Measurements from ENCODE around the gene LRIG2. TPM values are rescaled to one million over a fixed set of nuclear protein-coding genes. Genes with fewer than 3 reads are reported as not detected.
A peak's percentile ranks its signal among the peaks of the same experiment; 100 is the strongest.

LRIG2 gene
- total RNA-seq, 2 experiments from 2014 or later, result 5.6 to 6.5 TPM

DNA sequence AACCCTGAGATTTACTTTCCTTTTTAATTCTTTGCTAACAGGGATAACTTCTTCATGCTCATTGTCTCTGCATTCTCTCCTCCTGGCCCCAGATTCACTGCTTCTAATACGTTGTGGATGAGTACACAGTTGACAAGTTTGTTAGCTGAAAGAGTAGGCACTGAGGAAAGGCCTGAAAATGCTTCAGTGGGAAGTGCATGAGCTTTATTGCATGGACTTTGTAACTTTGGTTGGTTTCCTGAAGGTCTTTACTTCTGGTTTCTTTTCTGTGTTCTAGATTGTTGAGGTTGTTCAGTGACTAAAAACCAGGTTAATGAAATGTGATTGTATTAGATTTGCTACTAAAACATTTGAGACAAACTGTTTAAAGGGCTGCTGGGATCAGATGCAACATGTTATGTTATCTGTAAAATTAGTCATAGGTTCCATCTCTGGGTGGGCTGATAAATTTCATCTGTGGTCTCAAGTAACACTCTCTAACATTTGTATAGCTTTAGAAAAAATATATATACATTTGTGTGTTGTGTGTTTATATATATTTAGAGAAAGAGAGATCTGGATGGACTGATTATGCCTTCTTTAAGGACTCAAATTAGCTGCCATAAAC is 19.1 kb downstream of the LRIG2 start:
- no peaks in the 10 kb centered on the region for H3K9me3 Mint-ChIP-seq
- H3K4me3 Mint-ChIP-seq, result no peak overlapping the region
- no peaks in the 10 kb centered on the region for H3K27me3 Mint-ChIP-seq
- no peak for DNase-seq
- H3K4me1 Mint-ChIP-seq, result peaks cover 23% of the 10 kb centered on the region
- H3K36me3 Mint-ChIP-seq, result peaks cover 6% of the 10 kb centered on the region
- H3K27ac Mint-ChIP-seq, result no peak overlapping the region

DNA sequence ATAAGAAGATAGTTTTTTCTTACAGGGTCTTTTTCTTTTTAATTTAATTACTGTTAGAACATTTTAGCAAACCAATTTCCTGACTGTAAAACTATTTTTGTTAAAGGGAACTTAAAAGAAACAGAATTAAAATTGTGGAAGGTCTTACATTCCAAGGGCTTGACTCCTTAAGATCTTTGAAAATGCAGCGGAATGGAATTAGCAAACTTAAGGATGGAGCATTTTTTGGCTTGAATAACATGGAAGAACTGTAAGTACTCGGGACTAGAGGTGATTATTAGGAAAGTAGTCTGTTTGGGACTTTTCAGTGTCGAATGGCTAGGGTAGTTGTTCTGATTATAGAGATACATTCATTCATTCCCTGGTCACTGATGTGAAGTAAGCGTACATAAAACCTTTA is 21.5 kb downstream of the LRIG2 start:
- Mint-ChIP-seq H3K27ac (no peak overlapping the region), H3K27me3 (no peaks in the 10 kb centered on the region), H3K4me1 (peaks cover 12% of the 10 kb centered on the region), H3K9me3 (no peaks in the 10 kb centered on the region), H3K4me3 (no peak overlapping the region), H3K36me3 (peaks cover 10% of the 10 kb centered on the region)
- DNase-seq, result no peak

DNA sequence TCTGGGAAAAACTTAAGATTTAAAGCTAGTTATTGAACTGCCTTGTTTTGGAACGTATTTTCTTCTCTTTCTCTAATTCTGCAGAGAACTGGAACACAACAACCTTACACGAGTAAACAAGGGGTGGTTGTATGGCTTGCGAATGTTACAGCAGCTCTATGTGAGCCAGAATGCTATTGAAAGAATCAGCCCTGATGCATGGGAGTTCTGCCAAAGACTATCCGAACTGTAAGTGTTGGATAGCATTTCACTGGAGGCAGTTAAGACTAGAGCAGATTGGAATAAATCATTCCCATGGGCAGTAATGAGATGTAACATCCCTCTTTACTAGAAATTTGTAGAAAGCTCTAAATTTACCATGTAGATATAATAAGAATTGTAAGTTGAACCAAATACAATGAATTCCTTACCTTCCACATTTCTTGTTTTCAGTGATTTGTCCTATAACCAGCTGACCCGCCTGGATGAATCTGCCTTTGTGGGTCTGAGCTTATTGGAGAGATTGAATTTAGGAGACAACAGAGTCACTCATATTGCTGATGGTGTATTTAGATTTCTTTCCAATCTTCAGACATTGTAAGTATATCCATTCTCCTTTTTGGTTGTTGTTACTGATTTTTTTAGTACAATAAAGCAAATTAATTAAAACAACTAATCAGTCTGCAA is 22.9 kb downstream of the LRIG2 start:
- Mint-ChIP-seq H3K4me1 (peaks cover 9% of the 10 kb centered on the region), H3K4me3 (no peak overlapping the region), H3K27ac (no peak overlapping the region), H3K36me3 (peaks cover 10% of the 10 kb centered on the region), H3K9me3 (no peaks in the 10 kb centered on the region), H3K27me3 (no peaks in the 10 kb centered on the region)
- no peak for DNase-seq

DNA sequence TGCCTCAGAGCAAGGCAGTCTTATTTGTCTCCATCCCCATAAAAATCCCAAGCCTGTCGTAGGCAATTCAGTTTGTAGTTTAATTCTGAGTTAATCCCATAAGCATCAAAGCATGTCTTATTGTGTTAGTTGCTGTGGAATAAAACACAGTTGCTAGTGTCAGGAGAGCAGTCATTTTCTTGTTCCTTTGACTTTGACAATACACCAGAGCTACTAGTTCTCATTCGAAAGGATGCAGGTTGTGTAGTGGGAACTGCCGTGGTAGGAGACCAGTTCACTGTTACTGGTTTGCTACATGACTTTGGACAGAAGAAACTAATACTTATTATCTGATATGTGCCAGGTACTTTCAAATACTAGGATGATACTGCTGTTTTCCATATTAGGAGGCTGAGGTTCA is 23.5 kb downstream of the LRIG2 start:
- Mint-ChIP-seq H3K4me1 (peaks cover 9% of the 10 kb centered on the region), H3K36me3 (peaks cover 10% of the 10 kb centered on the region), H3K9me3 (no peaks in the 10 kb centered on the region), H3K27ac (no peak overlapping the region), H3K27me3 (no peaks in the 10 kb centered on the region), H3K4me3 (no peak overlapping the region)
- DNase-seq, result no peak

DNA sequence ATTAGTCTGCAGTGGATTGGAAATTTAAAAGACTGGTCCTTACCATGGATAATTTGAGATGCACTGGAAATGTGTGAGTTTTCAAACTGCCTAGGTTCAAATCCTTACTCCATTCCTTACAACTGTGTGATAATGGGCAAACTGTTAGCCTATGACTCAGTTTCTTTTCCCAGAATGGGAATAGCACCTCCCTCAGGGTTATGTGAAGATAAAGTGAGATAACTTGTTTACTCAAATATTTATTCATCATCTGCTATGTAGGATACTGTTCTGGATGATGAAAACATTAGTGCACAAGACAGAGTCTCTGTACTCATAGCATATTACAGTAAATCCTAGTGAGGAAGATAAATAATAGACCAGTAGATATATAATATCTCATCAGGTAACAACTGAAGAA is 28.6 kb downstream of the LRIG2 start:
- H3K4me3 Mint-ChIP-seq, result no peak overlapping the region
- peaks cover 2% of the 10 kb centered on the region for H3K4me1 Mint-ChIP-seq
- no peaks in the 10 kb centered on the region for H3K27me3 Mint-ChIP-seq
- peaks cover 7% of the 10 kb centered on the region for H3K36me3 Mint-ChIP-seq
- no peak overlapping the region for H3K27ac Mint-ChIP-seq
- DNase-seq, result no peak
- no peaks in the 10 kb centered on the region for H3K9me3 Mint-ChIP-seq

DNA sequence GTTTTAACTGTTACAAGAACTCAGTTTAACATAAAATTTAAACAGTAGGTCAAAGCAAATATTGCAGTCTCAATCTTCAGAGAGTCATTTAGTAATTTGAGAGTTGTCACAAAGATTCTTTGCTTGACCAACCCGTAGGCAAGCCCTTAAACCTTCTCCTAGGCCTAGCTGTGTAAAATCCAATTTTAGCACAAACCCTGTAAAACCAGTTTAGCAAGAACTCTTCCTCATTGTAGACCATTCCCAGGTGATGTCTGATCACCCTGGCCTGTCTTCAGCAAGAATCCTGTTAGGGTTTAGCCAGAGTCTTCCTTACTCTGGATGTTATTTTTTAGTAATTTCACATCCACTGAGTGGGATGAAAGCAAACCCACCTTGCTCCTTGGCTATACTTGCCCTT is 30.1 kb downstream of the LRIG2 start:
- no peak for DNase-seq
- H3K9me3 Mint-ChIP-seq, result no peaks in the 10 kb centered on the region
- no peaks in the 10 kb centered on the region for H3K4me1 Mint-ChIP-seq
- no peaks in the 10 kb centered on the region for H3K27me3 Mint-ChIP-seq
- H3K4me3 Mint-ChIP-seq, result no peak overlapping the region
- peaks cover 12% of the 10 kb centered on the region for H3K36me3 Mint-ChIP-seq
- no peak overlapping the region for H3K27ac Mint-ChIP-seq

DNA sequence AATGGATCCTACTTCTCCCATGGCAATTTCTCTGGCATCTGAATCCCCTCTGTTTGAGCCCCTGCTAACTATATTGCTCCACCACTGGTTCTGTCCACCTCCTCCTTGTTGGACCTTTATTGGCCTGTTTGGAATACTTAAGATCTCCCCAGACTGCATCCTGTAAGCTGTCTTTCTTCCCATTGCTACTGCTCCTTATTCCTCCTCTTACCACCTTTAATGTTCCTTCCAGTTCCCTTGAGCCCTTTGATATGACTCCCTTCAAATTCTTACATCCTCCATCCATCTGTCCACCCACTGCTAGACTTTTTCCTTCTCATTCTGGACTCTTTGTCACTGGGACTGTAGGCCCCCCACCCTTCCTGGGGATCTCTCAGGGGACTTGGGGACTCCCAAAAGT is 31.0 kb downstream of the LRIG2 start:
- H3K36me3 Mint-ChIP-seq, result peaks cover 12% of the 10 kb centered on the region
- H3K27me3 Mint-ChIP-seq, result no peaks in the 10 kb centered on the region
- DNase-seq, result no peak
- H3K4me3 Mint-ChIP-seq, result no peak overlapping the region
- no peaks in the 10 kb centered on the region for H3K4me1 Mint-ChIP-seq
- no peaks in the 10 kb centered on the region for H3K9me3 Mint-ChIP-seq
- peak overlapping the region; percentile 5 for H3K27ac Mint-ChIP-seq

DNA sequence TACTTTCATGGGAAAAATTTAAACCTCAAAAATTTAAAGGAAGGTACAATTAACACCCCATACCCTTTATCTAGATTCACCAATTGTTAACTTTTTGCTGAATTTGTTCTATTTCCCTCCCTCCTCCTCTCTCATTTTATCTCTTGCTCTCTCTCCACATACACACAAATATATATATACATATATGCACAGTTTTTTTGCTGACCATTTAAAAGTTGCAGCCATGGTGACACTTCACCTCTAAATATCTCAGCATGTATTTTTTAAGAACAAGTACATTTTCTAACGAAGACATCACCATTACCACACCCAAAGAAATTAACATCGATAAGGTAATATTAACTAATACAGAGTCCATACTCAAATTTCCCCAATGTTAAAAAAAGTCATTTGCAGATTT is 33.9 kb downstream of the LRIG2 start:
- DNase-seq, result no peak
- no peaks in the 10 kb centered on the region for H3K9me3 Mint-ChIP-seq
- H3K36me3 Mint-ChIP-seq, result peaks cover 15% of the 10 kb centered on the region
- no peak overlapping the region for H3K27ac Mint-ChIP-seq
- H3K27me3 Mint-ChIP-seq, result no peaks in the 10 kb centered on the region
- peaks cover 3% of the 10 kb centered on the region for H3K4me1 Mint-ChIP-seq
- no peak overlapping the region for H3K4me3 Mint-ChIP-seq

DNA sequence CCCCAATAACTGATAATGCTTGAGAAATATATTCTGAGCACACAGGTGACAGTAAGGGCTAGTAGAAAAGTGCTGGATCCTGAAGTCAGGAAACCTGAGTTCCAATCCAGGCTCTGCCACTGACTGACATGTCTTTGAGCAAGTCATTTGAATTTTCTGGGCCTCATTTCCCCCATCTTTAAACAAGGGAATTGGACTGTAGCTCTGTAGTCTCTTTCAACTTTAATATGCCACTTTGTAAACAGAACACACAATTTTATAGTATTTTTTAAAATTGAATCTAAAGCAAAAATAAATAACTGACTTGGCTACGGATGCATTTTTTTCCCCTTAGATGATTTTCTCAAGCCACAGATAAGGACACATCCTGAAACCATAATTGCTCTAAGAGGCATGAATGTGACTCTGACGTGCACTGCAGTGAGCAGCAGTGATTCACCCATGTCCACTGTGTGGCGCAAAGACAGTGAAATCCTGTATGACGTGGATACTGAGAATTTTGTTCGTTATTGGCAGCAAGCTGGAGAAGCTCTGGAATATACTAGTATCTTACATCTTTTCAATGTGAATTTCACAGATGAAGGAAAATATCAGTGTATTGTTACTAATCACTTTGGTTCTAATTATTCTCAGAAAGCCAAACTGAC is 37.0 kb downstream of the LRIG2 start:
- no peak overlapping the region for H3K27ac Mint-ChIP-seq
- H3K36me3 Mint-ChIP-seq, result peaks cover 19% of the 10 kb centered on the region
- no peaks in the 10 kb centered on the region for H3K9me3 Mint-ChIP-seq
- no peak overlapping the region for H3K4me3 Mint-ChIP-seq
- H3K4me1 Mint-ChIP-seq, result peaks cover 8% of the 10 kb centered on the region
- no peaks in the 10 kb centered on the region for H3K27me3 Mint-ChIP-seq
- DNase-seq, result no peak

DNA sequence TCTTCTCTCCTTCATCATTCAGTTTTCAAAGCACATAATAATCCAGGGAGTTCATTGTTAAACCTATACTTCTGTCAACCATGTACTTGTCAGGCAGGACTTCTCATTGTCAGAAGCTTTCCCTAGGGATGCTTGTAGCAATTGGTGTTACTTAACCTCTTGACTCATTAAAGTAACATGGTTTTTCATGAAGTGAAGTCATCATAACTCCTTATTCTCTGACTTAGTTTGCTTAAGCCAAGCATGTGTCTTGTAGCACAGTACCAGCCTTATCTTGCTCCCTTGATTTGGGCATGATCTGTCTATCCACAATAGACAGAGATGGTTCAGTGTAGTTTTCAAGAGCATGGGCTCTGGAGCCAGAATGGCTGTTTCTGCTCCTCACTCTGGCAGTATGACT is 45.3 kb downstream of the LRIG2 start:
- Mint-ChIP-seq H3K4me3 (no peak overlapping the region), H3K36me3 (peaks cover 31% of the 10 kb centered on the region), H3K27ac (no peak overlapping the region), H3K9me3 (no peaks in the 10 kb centered on the region), H3K27me3 (no peaks in the 10 kb centered on the region), H3K4me1 (peaks cover 6% of the 10 kb centered on the region)
- DNase-seq, result no peak

DNA sequence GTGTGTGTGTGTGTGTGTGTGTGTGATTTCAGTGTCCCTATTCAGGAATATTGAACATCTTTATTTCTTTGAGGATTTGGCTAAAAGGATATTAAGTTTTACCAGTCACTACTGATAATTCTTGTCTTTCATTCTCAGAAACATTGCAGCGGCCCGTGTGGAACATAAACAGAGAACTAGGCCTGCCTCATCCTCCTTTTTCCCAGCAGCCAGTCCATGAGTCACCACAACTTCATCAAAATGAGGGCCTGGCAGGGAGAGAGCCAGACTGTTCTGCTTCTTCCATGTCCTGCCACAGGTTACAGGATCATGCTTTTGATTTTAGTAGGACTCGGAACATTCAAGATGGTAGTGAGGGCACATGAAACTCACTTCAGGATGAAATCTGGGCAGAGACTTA is 50.7 kb downstream of the LRIG2 start:
- Mint-ChIP-seq H3K36me3 (peaks cover 32% of the 10 kb centered on the region), H3K27me3 (no peaks in the 10 kb centered on the region), H3K27ac (no peak overlapping the region), H3K4me1 (peaks cover 13% of the 10 kb centered on the region), H3K4me3 (no peak overlapping the region), H3K9me3 (no peaks in the 10 kb centered on the region)
- no peak for DNase-seq

DNA sequence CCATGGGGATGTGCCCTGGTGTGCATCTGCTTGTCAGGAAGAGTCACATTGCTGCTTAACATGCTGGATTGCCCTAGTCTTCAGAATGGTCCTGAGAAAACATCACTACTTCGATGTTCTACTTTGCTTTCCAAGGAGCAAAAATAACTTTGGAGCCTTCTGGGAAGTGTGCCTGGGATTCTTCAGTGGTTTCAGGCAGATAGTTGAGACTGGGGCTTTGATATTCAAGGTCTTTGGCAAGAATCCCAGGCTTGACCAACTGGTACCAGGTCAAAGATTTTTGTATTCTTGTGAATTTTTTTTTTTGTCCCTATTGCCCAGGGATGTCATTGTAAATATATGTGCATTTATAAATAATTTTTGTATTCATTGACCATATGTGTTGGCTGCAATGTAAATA is 51.4 kb downstream of the LRIG2 start:
- H3K36me3 Mint-ChIP-seq, result peaks cover 26% of the 10 kb centered on the region
- no peak overlapping the region for H3K4me3 Mint-ChIP-seq
- H3K27ac Mint-ChIP-seq, result no peak overlapping the region
- H3K9me3 Mint-ChIP-seq, result no peaks in the 10 kb centered on the region
- peaks cover 17% of the 10 kb centered on the region for H3K4me1 Mint-ChIP-seq
- no peaks in the 10 kb centered on the region for H3K27me3 Mint-ChIP-seq
- no peak for DNase-seq

DNA sequence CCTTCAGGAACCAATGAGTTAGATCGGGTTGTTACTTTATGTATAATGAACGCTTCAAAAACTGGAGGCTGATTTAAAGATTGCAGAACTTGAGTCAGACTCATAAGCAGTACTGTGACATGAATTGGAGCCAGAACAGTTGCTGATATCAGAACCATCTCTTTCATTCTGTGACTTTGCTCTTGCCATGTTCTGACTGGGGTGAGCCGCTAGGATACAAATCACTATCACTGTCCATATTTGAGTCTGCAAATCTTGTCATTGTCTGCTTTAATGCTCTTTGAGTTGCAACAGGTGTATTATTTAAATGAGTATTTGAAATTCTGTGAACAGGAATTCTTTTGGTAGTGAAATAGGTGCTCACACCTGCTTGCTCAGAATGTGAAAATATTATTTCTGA is 52.5 kb downstream of the LRIG2 start:
- no peak for DNase-seq
- H3K27me3 Mint-ChIP-seq, result no peaks in the 10 kb centered on the region
- H3K4me3 Mint-ChIP-seq, result no peak overlapping the region
- H3K9me3 Mint-ChIP-seq, result no peaks in the 10 kb centered on the region
- H3K36me3 Mint-ChIP-seq, result peaks cover 29% of the 10 kb centered on the region
- H3K27ac Mint-ChIP-seq, result no peak overlapping the region
- H3K4me1 Mint-ChIP-seq, result peaks cover 28% of the 10 kb centered on the region

DNA sequence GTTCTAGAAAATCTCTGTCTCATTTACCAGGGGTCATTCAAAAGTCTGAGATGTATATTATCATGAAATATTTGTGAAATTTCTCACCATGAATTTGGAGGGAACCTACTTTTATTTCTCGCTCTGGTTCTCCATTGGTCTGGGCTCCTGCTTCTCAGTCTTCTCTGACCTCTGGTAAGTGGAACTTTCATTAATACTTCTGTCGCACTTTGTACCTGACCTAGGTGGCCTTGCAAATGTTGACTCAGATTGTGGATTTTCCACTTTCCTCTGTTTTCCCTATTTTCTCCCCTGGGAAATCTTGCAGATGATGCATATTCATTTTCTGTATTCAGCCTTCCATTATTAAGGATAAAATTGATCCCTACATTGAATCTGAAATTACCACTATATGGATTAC is 53.2 kb downstream of the LRIG2 start:
- H3K4me3 Mint-ChIP-seq, result no peak overlapping the region
- peaks cover 34% of the 10 kb centered on the region for H3K4me1 Mint-ChIP-seq
- H3K27ac Mint-ChIP-seq, result no peak overlapping the region
- DNase-seq, result no peak
- no peaks in the 10 kb centered on the region for H3K9me3 Mint-ChIP-seq
- H3K27me3 Mint-ChIP-seq, result no peaks in the 10 kb centered on the region
- peaks cover 32% of the 10 kb centered on the region for H3K36me3 Mint-ChIP-seq

DNA sequence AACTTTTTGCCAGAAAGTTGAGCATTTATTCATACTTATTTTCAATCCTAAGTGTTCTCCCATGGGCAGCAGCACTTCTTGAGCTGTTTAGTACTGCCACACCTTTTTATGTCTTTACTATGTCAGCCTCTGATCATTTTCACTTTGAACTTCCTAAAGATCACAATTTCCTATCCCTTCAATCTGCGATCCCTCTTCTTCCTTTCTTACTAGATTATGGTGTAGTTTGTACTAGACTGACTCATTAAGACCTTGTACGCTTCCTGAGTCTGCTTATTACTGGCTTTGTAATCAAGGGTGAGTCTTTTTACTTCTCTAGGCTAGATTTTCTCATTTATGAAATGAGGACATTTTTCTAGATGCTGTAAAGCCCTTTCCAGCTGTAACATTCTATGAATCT is 55.1 kb downstream of the LRIG2 start:
- Mint-ChIP-seq H3K27ac (no peak overlapping the region), H3K4me3 (no peak overlapping the region), H3K36me3 (peaks cover 38% of the 10 kb centered on the region), H3K9me3 (no peaks in the 10 kb centered on the region), H3K4me1 (peaks cover 53% of the 10 kb centered on the region), H3K27me3 (no peaks in the 10 kb centered on the region)
- no peak for DNase-seq

Measured in activated naive CD8-positive, alpha-beta T cell treated with anti-CD3 and anti-CD28 coated beads for 36 hours (primary cell).